BE2C (cell line): ENCODE data around the gene JHY.

Source experiments
- DNase-seq: peaks from one replicate; pipeline ENCODE4 v3.0.0-alpha.2; 2020
- H3K27me3 ChIP-seq: fragments of 250-450 bp; sonication (Bioruptor Pico); 2 replicates; pipeline ENCODE4 v1.5.1; 2020; ENCODE audit warnings: mild to moderate bottlenecking
- H3K36me3 ChIP-seq: fragments of 250-450 bp; sonication (Bioruptor Pico); 2 replicates; pipeline ENCODE4 v1.5.1; 2020; ENCODE audit warnings: mild to moderate bottlenecking
- H3K4me1 ChIP-seq: fragments of 250-450 bp; sonication (Bioruptor Pico); 2 replicates; pipeline ENCODE4 v1.5.1; 2020
- H3K4me3 ChIP-seq: 2 replicates; pipeline ENCODE4 v1.5.1; 2011; ENCODE audit warnings: low read depth, low read length
- H3K9me3 ChIP-seq: fragments of 250-450 bp; sonication (Bioruptor Pico); 2 replicates; pipeline ENCODE4 v1.5.1; 2020
- CTCF ChIP-seq: IDR thresholded peaks from 2 replicates; pipeline ENCODE4 v1.5.1; 2012; ENCODE audit warnings: mild to moderate bottlenecking, low read depth, low read length

JHY gene

GRCh38 chr11:122933416-122933815 lies 50.9 kb downstream of the JHY start:
- Histone ChIP-seq H3K4me1 (no peaks in the 10 kb centered on the region), H3K36me3 (no peaks in the 10 kb centered on the region), H3K9me3 (no peaks in the 10 kb centered on the region), H3K4me3 (no peak overlapping the region), H3K27me3 (peaks cover 40% of the 10 kb centered on the region)
- DNase-seq: no peak
- no peak for TF ChIP-seq CTCF

- Histone ChIP-seq H3K27me3 (peaks cover 49% of the 10 kb centered on the region), H3K4me1 (no peaks in the 10 kb centered on the region), H3K36me3 (no peaks in the 10 kb centered on the region), H3K4me3 (no peak overlapping the region), H3K9me3 (no peaks in the 10 kb centered on the region)
- DNase-seq: no peak
- no peak for TF ChIP-seq CTCF
Measured at GRCh38 chr11:122937983-122938382, 55.4 kb downstream of the JHY start.

GRCh38 chr11:122938557-122938956 lies 56.0 kb downstream of the JHY start:
- Histone ChIP-seq H3K4me3 (no peak overlapping the region), H3K36me3 (no peaks in the 10 kb centered on the region), H3K4me1 (no peaks in the 10 kb centered on the region), H3K9me3 (no peaks in the 10 kb centered on the region), H3K27me3 (peaks cover 49% of the 10 kb centered on the region)
- TF ChIP-seq CTCF: no peak
- no peak for DNase-seq

GRCh38 chr11:122951211-122951610 lies 68.7 kb downstream of the JHY start:
- no peak for DNase-seq
- TF ChIP-seq CTCF: no peak
- H3K9me3 ChIP-seq: no peaks in the 10 kb centered on the region
- no peak overlapping the region for H3K4me3 ChIP-seq
- no peaks in the 10 kb centered on the region for H3K36me3 ChIP-seq
- H3K27me3 ChIP-seq: peaks cover 31% of the 10 kb centered on the region
- no peaks in the 10 kb centered on the region for H3K4me1 ChIP-seq

GRCh38 chr11:122954455-122954854 lies 71.9 kb downstream of the JHY start:
- H3K36me3 ChIP-seq: no peaks in the 10 kb centered on the region
- TF ChIP-seq CTCF: no peak
- H3K9me3 ChIP-seq: no peaks in the 10 kb centered on the region
- no peak overlapping the region for H3K4me3 ChIP-seq
- DNase-seq: no peak
- H3K27me3 ChIP-seq: peaks cover 33% of the 10 kb centered on the region
- no peaks in the 10 kb centered on the region for H3K4me1 ChIP-seq

- Histone ChIP-seq H3K36me3 (no peaks in the 10 kb centered on the region), H3K4me1 (no peaks in the 10 kb centered on the region), H3K9me3 (no peaks in the 10 kb centered on the region), H3K4me3 (no peak overlapping the region), H3K27me3 (peaks cover 48% of the 10 kb centered on the region)
- DNase-seq: no peak
- no peak for TF ChIP-seq CTCF
Measured at GRCh38 chr11:122963961-122964360, 81.4 kb downstream of the JHY start.
